ENCODE results near the gene TUBB2B. TPM values are rescaled to one million over a fixed set of nuclear protein-coding genes. Genes with fewer than 3 reads are reported as not detected.
"Not testable (repeated sequence)": the region's sequence is repeated elsewhere in the genome, so short reads cannot be mapped to it uniquely, and the experiment has no call there.

TUBB2B gene
- total and polyA plus RNA-seq, 8 donors, result 2.2 to 16.5 (median 8.5) TPM

DNA sequence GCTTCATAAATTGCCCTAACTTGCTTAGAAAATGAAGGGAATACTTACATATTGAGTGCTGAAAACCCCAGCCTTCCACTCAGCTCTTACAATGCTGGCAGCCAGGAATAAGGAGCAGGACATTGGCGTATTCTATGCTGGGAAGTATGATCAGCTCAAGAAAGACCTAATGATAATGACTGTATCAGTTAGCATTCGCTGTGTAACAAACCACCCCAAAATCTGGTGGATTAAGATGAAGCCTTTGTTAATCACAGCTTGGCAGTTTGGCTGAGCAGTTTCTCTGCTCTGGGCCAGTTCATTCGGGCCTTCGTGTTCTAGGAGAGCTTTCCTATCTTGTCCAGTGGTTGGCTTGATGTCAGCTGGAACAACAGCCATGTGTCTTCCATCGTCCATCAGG lies 36.7 kb downstream of the TUBB2B start:
- TF ChIP-seq, protein P1, sequence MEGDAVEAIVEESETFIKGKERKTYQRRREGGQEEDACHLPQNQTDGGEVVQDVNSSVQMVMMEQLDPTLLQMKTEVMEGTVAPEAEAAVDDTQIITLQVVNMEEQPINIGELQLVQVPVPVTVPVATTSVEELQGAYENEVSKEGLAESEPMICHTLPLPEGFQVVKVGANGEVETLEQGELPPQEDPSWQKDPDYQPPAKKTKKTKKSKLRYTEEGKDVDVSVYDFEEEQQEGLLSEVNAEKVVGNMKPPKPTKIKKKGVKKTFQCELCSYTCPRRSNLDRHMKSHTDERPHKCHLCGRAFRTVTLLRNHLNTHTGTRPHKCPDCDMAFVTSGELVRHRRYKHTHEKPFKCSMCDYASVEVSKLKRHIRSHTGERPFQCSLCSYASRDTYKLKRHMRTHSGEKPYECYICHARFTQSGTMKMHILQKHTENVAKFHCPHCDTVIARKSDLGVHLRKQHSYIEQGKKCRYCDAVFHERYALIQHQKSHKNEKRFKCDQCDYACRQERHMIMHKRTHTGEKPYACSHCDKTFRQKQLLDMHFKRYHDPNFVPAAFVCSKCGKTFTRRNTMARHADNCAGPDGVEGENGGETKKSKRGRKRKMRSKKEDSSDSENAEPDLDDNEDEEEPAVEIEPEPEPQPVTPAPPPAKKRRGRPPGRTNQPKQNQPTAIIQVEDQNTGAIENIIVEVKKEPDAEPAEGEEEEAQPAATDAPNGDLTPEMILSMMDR (IDR thresholded peaks at IDR 0.05), result no peak
- no peaks in the 10 kb centered on the region for H3K9me3 ChIP-seq
- intact Hi-C loops (cut with DNase I), result no loop called here
- H3K36me3 ChIP-seq, result no peaks in the 10 kb centered on the region
- DNase-seq, result no peak
- no peaks in the 10 kb centered on the region for H3K27me3 ChIP-seq
- ATAC-seq, result no peak
- no peaks in the 10 kb centered on the region for H3K4me1 ChIP-seq
- no peak overlapping the region for H3K4me3 ChIP-seq
- no peak overlapping the region for H3K27ac ChIP-seq

DNA sequence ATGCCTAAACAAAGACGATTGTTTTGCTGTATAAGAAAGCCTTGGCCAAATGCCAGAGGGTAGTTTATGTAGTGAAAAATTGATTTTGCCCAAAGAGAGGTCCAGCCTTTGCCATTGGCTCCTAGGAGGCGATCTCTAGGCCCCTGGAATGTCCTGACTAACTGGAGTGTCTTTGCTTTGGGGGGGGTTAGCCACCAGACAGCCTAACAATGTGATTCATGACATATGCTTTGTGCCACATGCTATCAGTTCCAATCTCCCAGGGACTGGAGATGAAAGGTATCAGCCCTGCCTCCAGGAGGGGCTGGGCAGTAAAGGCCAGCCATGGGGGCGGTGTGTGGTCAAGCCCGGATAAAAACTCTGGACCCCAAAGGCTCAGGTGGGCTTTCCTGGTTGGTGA lies 37.4 kb downstream of the TUBB2B start:
- TF ChIP-seq, protein P1 (IDR thresholded peaks at IDR 0.05), result no peak
- Histone ChIP-seq H3K27ac (no peak overlapping the region), H3K9me3 (no peaks in the 10 kb centered on the region), H3K27me3 (no peaks in the 10 kb centered on the region), H3K4me3 (no peak overlapping the region), H3K36me3 (no peaks in the 10 kb centered on the region), H3K4me1 (no peaks in the 10 kb centered on the region)
- intact Hi-C loops (cut with DNase I), result no loop called here
- ATAC-seq (no peak), DNase-seq (no peak)

DNA sequence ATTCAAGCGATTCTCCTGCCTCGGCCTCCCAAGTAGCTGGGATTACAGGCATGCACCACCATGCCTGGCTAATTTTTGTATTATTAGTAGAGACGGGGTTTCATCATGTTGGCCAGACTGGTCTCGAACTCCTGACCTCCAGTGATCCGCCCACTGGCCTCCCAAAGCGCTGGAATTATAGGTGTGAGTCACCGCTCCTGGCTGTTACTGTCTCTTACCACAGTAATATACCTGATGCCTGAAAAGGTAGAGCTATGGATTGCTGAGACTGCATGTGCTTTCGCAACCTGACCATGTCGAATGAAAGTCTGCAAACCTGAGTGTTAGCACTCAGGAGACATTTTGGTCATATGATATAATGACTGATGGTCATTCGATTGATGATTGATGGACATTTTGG lies 38.3 kb downstream of the TUBB2B start:
- H3K9me3 ChIP-seq; H3K36me3 ChIP-seq; intact Hi-C loops (cut with DNase I); H3K4me1 ChIP-seq; H3K27me3 ChIP-seq; H3K27ac ChIP-seq; ATAC-seq; DNase-seq; H3K4me3 ChIP-seq: not testable (repeated sequence)

DNA sequence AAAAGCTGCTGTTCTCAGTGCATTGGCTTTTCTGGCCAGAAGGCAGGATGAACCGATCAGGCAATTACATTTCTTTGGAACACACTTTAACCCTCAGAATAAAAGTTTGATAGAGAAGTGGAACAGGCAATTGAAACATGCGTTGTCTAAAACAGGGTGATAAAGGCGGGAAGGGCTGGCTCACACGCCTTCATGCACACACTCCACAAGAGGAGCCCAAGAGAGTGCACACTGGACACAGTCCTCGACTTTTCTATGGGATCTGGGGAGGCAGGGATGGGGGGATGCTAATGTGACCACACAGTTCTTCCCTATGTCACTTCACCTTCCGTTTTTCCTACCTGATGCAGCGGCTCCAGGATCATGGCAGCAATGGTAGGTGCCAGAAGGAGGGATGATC lies 39.2 kb downstream of the TUBB2B start:
- no peaks in the 10 kb centered on the region for H3K27me3 ChIP-seq
- H3K4me1 ChIP-seq, result no peaks in the 10 kb centered on the region
- H3K27ac ChIP-seq, result no peak overlapping the region
- DNase-seq (no peak), ATAC-seq (no peak)
- TF ChIP-seq, protein P1 (IDR thresholded peaks at IDR 0.05), result no peak
- intact Hi-C loops (cut with DNase I), result no loop called here
- no peaks in the 10 kb centered on the region for H3K9me3 ChIP-seq
- H3K36me3 ChIP-seq, result no peaks in the 10 kb centered on the region
- H3K4me3 ChIP-seq, result no peak overlapping the region

DNA sequence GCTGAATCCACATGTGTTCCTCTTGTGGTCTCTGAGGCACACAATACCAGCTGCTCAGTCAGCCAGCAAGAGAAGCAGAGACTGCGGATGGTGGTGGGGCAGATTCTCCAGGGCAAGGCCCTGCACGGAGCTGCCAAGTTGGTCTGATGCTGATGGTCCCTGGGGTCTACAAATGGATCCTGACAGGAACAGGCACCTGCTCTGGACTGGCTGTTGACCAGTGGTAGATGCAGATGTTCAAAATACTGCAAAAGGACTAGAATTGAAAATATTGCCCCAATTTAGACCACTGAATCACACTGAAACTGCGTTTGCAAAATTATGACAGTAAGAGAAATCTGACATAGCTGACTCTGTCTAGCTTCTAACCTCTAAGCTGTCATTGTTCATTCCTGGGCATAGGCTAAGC lies 40.5 kb downstream of the TUBB2B start:
- no peak for ATAC-seq
- intact Hi-C loops (cut with DNase I), result no loop called here

DNA sequence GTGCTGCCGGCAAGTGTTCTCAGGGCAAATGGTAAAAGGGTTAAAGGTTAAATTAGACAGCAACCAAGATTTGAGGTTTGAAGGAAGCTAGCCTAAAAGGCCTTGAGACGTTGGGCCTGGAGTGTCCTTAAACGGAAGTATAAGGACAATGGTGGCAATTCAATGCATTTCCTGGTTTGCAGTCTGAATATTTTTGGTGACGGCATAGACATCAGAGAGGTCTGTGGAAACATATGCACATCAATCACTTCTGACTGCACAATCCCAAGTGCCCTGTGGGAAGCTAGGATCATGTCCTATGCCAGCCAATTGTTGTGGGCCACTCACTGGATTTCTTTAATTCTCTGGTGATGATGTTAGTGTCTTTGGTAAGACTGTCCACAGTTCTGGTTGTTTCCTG lies 44.4 kb downstream of the TUBB2B start:
- intact Hi-C loops (cut with DNase I), result no loop called here
- Histone ChIP-seq H3K9me3 (no peaks in the 10 kb centered on the region), H3K4me1 (no peaks in the 10 kb centered on the region), H3K27me3 (peaks cover 0 to 13% of the 10 kb centered on the region in 2 donors), H3K27ac (no peak overlapping the region), H3K36me3 (no peaks in the 10 kb centered on the region), H3K4me3 (no peak overlapping the region)
- DNase-seq (no peak), ATAC-seq (no peak)
- TF ChIP-seq, protein P1 (IDR thresholded peaks at IDR 0.05), result no peak

More for the DNA sequence above, 40.5 kb downstream of the TUBB2B start:
- Histone ChIP-seq H3K36me3 (no peaks in the 10 kb centered on the region), H3K27me3 (no peaks in the 10 kb centered on the region), H3K9me3 (no peaks in the 10 kb centered on the region), H3K4me3 (no peak overlapping the region), H3K27ac (no peak overlapping the region), H3K4me1 (no peaks in the 10 kb centered on the region)
- TF ChIP-seq, protein P1 (IDR thresholded peaks at IDR 0.05), result no peak
- DNase-seq, result no peak
